HG03066 (cell line): Measurements from ENCODE around the gene FAF2.

Source experiments
- ATAC-seq: cut with Tn5 transposase; IDR thresholded peaks from one replicate; pipeline ENCODE4 v1.9.1; 2021; ENCODE audit warnings: low read depth; ENCODE audit not compliant: unreplicated experiment

FAF2 gene

GRCh38 chr5:176491901-176492300 is 43.7 kb downstream of the FAF2 start:
- ATAC-seq, result no peak

GRCh38 chr5:176492431-176492830 is 44.2 kb downstream of the FAF2 start:
- no peak for ATAC-seq

- ATAC-seq, result no peak
Observed at GRCh38 chr5:176497852-176498251, 49.7 kb downstream of the FAF2 start.

- no peak for ATAC-seq
Observed at GRCh38 chr5:176499273-176499672, 51.1 kb downstream of the FAF2 start.

- no peak for ATAC-seq
Observed at GRCh38 chr5:176500511-176500910, 52.3 kb downstream of the FAF2 start.

- no peak for ATAC-seq
Observed at GRCh38 chr5:176501333-176501732, 53.1 kb downstream of the FAF2 start.

GRCh38 chr5:176503496-176503895 is 55.3 kb downstream of the FAF2 start:
- no peak for ATAC-seq

- no peak for ATAC-seq
Observed at GRCh38 chr5:176507911-176508310, 59.7 kb downstream of the FAF2 start.

- ATAC-seq, result no peak
Observed at GRCh38 chr5:176508603-176509002, 60.4 kb downstream of the FAF2 start.

- no peak for ATAC-seq
Observed at GRCh38 chr5:176513788-176514187, 65.6 kb downstream of the FAF2 start.

GRCh38 chr5:176514244-176514950 is 66.2 kb downstream of the FAF2 start:
- ATAC-seq, result no peak

GRCh38 chr5:176515396-176515795 is 67.2 kb downstream of the FAF2 start:
- no peak for ATAC-seq

GRCh38 chr5:176517053-176517661 is 69.0 kb downstream of the FAF2 start:
- no peak for ATAC-seq

- no peak for ATAC-seq
Observed at GRCh38 chr5:176519810-176520720, 71.9 kb downstream of the FAF2 start.

GRCh38 chr5:176521286-176521685 is 73.1 kb downstream of the FAF2 start:
- ATAC-seq, result no peak

- ATAC-seq, result no peak
Observed at GRCh38 chr5:176521699-176522263, 73.6 kb downstream of the FAF2 start.

- no peak for ATAC-seq
Observed at GRCh38 chr5:176524138-176524537, 76.0 kb downstream of the FAF2 start.

- no peak for ATAC-seq
Observed at GRCh38 chr5:176524987-176525386, 76.8 kb downstream of the FAF2 start.

- no peak for ATAC-seq
Observed at GRCh38 chr5:176525677-176526076, 77.5 kb downstream of the FAF2 start.

- ATAC-seq, result no peak
Observed at GRCh38 chr5:176526462-176526861, 78.3 kb downstream of the FAF2 start.
